GM20000 (cell line): ENCODE measurements around the gene HOXD12.
A peak's percentile ranks its signal among the peaks of the same experiment; 100 is the strongest.

ENCODE experiments used
- DNase-seq: peaks from one replicate; pipeline ENCODE4 v3.0.0; 2012; ENCODE audit warnings: low spot score
- CTCF ChIP-seq: IDR thresholded peaks from 2 replicates; pipeline ENCODE4 v1.5.1; 2012; ENCODE audit warnings: mild to moderate bottlenecking, control low read depth; ENCODE audit errors: extremely low read depth, missing control alignments

The HOXD12 gene

GRCh38 chr2:176076796-176077195 lies 22.8 kb upstream of the HOXD12 start:
- TF ChIP-seq CTCF, result no peak
- no peak for DNase-seq

DNA sequence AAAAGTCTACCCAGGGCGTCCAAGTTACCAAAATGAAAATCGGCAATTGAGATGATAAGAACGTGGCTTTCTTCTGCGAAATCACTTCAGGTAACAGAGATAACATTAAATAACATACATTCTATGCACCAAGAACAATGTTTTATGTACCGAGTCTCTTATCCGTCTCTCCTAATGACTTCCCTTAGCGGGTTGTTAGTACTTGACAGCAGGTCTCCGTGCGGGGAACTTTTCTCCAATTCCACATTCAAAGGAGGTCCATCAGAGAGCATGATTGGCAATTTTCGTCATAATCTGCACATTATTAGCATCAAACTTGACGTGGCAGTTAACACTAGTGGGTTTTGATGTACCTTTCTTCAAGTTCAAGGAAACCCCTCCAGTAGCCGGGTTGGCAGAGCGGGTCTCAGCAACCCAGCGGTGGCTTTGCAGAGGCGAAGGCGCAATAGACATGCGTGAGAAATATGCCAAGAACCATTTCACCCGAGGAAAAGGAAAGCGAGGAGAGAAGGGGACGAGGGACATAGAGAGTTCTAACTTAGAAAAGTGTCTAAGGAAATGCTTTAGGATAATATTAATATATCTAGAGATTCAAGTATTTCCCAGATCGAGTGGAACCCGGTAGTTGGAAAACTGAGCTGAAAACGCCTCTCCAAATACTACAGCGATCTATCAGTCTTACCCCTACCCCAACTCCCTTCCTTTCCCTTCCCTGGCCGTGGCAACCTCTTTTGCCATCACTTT lies 20.9 kb upstream of the HOXD12 start:
- no peak for TF ChIP-seq CTCF
- peak; percentile 12 for DNase-seq

- no peak for DNase-seq
Observed at GRCh38 chr2:176079285-176079830, 20.2 kb upstream of the HOXD12 start.

GRCh38 chr2:176079831-176080539 lies 19.6 kb upstream of the HOXD12 start:
- TF ChIP-seq CTCF, result peak; percentile 32
- DNase-seq, result peak; percentile 77

More at GRCh38 chr2:176079285-176079830, 20.2 kb upstream of the HOXD12 start:
- TF ChIP-seq CTCF, result no peak

DNA sequence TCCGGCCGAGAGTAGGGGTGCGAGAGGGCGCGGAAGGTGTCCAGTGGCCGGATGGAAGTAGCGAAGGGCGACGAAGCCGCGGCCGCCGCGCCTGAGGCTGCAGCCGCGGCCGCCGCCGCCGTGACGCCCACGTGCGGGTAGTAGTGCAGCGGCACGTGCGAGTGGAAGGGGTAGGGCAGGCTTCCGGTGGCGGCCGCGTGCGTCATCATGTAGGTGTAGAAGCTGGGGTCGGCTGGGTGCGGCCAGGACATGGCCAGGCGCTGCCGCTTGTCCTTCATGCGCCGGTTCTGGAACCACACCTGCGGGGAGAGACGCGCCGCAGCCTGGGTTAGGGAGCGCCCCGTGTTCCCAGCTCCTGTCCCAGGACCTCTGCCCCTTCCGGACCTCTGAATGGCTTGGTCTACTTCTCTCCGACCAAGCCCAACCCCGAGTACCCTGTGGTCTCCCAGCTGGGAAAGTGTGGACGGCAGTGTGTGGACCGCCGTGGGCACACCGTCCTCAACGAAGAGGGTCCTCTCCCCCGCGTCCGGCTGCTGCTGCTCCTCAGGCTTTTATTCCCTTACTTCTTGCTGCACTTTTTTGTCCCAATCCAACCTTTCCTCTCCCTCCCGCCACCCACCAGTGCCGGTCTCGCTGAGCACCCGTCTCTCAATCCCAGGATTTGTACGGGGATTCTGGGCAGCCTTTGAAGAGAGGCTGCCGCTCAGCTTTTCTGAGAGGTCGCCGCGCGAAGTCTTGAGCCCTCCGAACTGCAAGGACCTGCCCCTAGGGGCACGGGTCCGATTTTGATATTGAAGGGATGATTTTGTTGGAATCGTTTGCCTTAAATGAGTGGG lies 18.8 kb upstream of the HOXD12 start:
- no peak for DNase-seq
- TF ChIP-seq CTCF, result no peak

GRCh38 chr2:176081376-176081836 lies 18.2 kb upstream of the HOXD12 start:
- DNase-seq, result no peak

More at GRCh38 chr2:176081376-176081836, 18.2 kb upstream of the HOXD12 start:
- TF ChIP-seq CTCF, result no peak
